GM23338 (cell line): ENCODE measurements around the gene PSMC3. TPM values are rescaled to one million over a fixed set of nuclear protein-coding genes. Genes with fewer than 3 reads are reported as not detected.

Experiments used
- ATAC-seq: fragments of 200-7000 bp; cut with Tn5 transposase; 3 replicates; pipeline ENCODE4 v1.9.1; 2020
- DNase-seq: peaks from one replicate; pipeline ENCODE4 v3.0.0-alpha.2; 2015; ENCODE audit warnings: low spot score
- H2AFZ ChIP-seq: fragments of 200-600 bp; sonication (generic); 2 replicates; pipeline ENCODE4 v1.8.0; 2016; ENCODE audit warnings: antibody characterized with exemption, mild to moderate bottlenecking, moderate library complexity
- H3F3A ChIP-seq: fragments of 200-600 bp; sonication (generic); replicated peaks from 2 replicates; pipeline ENCODE4 v1.8.0; 2017; ENCODE audit warnings: antibody characterized with exemption, mixed run types, low read depth
- H3K27ac ChIP-seq: fragments of 200-600 bp; sonication (generic); 2 replicates; pipeline ENCODE4 v1.6.1; 2016; ENCODE audit warnings: low read depth
- H3K27me3 ChIP-seq: fragments of 200-600 bp; sonication (generic); 2 replicates; pipeline ENCODE4 v1.8.0; 2016; ENCODE audit warnings: mild to moderate bottlenecking, mixed run types, moderate library complexity; ENCODE audit not compliant: insufficient read depth
- H3K36me3 ChIP-seq: fragments of 200-600 bp; sonication (generic); 2 replicates; pipeline ENCODE4 v1.8.0; 2016; ENCODE audit warnings: mild to moderate bottlenecking; ENCODE audit not compliant: insufficient read depth
- H3K4me1 ChIP-seq: fragments of 200-600 bp; sonication (generic); 2 replicates; pipeline ENCODE4 v1.8.0; 2016; ENCODE audit warnings: mild to moderate bottlenecking, moderate library complexity; ENCODE audit not compliant: insufficient read depth
- H3K4me2 ChIP-seq: fragments of 200-600 bp; sonication (generic); 2 replicates; pipeline ENCODE4 v1.7.1; 2017; ENCODE audit warnings: mixed run types
- H3K4me3 ChIP-seq: fragments of 200-600 bp; sonication (generic); 2 replicates; pipeline ENCODE4 v1.6.1; 2016; ENCODE audit warnings: mixed run types
- H3K79me2 ChIP-seq: fragments of 200-600 bp; sonication (generic); replicated peaks from 2 replicates; pipeline ENCODE4 v1.8.0; 2017; ENCODE audit warnings: mild to moderate bottlenecking; ENCODE audit not compliant: insufficient read depth
- H3K9me2 ChIP-seq: fragments of 200-600 bp; sonication (generic); 2 replicates; pipeline ENCODE4 v1.8.0; 2017; ENCODE audit not compliant: insufficient read depth
- H4K20me1 ChIP-seq: fragments of 200-600 bp; sonication (generic); replicated peaks from 2 replicates; pipeline ENCODE4 v1.8.0; 2017; ENCODE audit warnings: mild to moderate bottlenecking; ENCODE audit not compliant: insufficient read depth
- H3K27ac Mint-ChIP-seq: 2 replicates; pipeline ENCODE4 v1.8.0; 2020; ENCODE audit warnings: inconsistent platforms, mild to moderate bottlenecking, moderate library complexity, mixed read lengths
- H3K27me3 Mint-ChIP-seq: 3 replicates; pipeline ENCODE4 v1.8.0; 2022; ENCODE audit warnings: low read depth, mild to moderate bottlenecking, moderate library complexity, mixed read lengths, inconsistent platforms; ENCODE audit not compliant: insufficient read depth, poor library complexity
- H3K36me3 Mint-ChIP-seq: 3 replicates; pipeline ENCODE4 v1.8.0; 2021; ENCODE audit warnings: low read depth, mild to moderate bottlenecking, inconsistent platforms, moderate library complexity, mixed read lengths
- H3K4me1 Mint-ChIP-seq: 3 replicates; pipeline ENCODE4 v1.8.0; 2020; ENCODE audit warnings: mild to moderate bottlenecking, inconsistent platforms, mixed read lengths
- H3K4me3 Mint-ChIP-seq: 3 replicates; pipeline ENCODE4 v1.8.0; 2021; ENCODE audit warnings: moderate library complexity, mild to moderate bottlenecking, inconsistent platforms, mixed read lengths
- H3K9me3 Mint-ChIP-seq: 3 replicates; pipeline ENCODE4 v1.8.0; 2020; ENCODE audit warnings: moderate library complexity, mild to moderate bottlenecking, inconsistent platforms, mixed read lengths
- CREB1 ChIP-seq: fragments of 250-450 bp; sonication (Bioruptor Pico); IDR thresholded peaks from 2 replicates; pipeline ENCODE4 v1.5.0; 2020; ENCODE audit warnings: low read depth, mild to moderate bottlenecking, moderate library complexity
- EZH2 ChIP-seq: fragments of 200-600 bp; sonication (generic); IDR thresholded peaks from one replicate; pipeline ENCODE4 v1.8.0; 2017; ENCODE audit warnings: antibody characterized with exemption, mild to moderate bottlenecking, low read depth; ENCODE audit not compliant: unreplicated experiment
- JUNB ChIP-seq: IDR thresholded peaks from one replicate; pipeline ENCODE4 v1.6.1; 2016; ENCODE audit warnings: antibody characterized with exemption; ENCODE audit not compliant: unreplicated experiment
- NANOG ChIP-seq: IDR thresholded peaks from 2 replicates; pipeline ENCODE4 v1.6.1; 2016; ENCODE audit warnings: antibody characterized with exemption, borderline replicate concordance
- POLR2AphosphoS5 ChIP-seq: IDR thresholded peaks from 2 replicates; pipeline ENCODE4 v1.6.1; 2016; ENCODE audit warnings: antibody characterized with exemption, low read depth
- STAT1 ChIP-seq: IDR thresholded peaks from one replicate; pipeline ENCODE4 v1.6.1; 2016; ENCODE audit warnings: antibody characterized with exemption; ENCODE audit not compliant: unreplicated experiment
- ZNF114 ChIP-seq: fragments of 250-450 bp; sonication (Bioruptor Pico); IDR thresholded peaks from 2 replicates; pipeline ENCODE4 v1.5.0; 2020; ENCODE audit warnings: mild to moderate bottlenecking, moderate library complexity
- ZNF331 ChIP-seq: fragments of 250-450 bp; sonication (Bioruptor Pico); IDR thresholded peaks from 2 replicates; pipeline ENCODE4 v1.5.0; 2020; ENCODE audit warnings: low read depth, mild to moderate bottlenecking, moderate library complexity
- polyA plus RNA-seq: library from polyadenylated mRNA; unstranded; fragments of >200 nt; fragmentation: Nextera tagmentation; extraction: Ambion mirVana; gene quantifications from 2 replicates; pipeline ENCODE4 v1.2.1, GENCODE V29; 2016
- total RNA-seq: library from RNA; depleted of rRNA; stranded (reverse); fragments of >200 nt; shearing (Covaris generic); gene quantifications from 2 replicates; pipeline ENCODE4 v1.2.3, GENCODE V29; 2014
- TF ChIP-seq, protein P1 (sequence below), 2 experiments: fragments of 200-600 bp in 1 of 2; sonication (generic) in 1 of 2; conservative IDR thresholded peaks; 2 replicates each; pipeline versions ENCODE4 v1.5.1 to v1.6.1; 2016 to 2017; ENCODE audit warnings: antibody characterized with exemption in 2 of 2, low read depth in 2 of 2, mild to moderate bottlenecking in 2 of 2, moderate library complexity in 1 of 2

PSMC3 gene
- total and polyA plus RNA-seq, 2 experiments from 2014 or later: 147 to 190 TPM

DNA sequence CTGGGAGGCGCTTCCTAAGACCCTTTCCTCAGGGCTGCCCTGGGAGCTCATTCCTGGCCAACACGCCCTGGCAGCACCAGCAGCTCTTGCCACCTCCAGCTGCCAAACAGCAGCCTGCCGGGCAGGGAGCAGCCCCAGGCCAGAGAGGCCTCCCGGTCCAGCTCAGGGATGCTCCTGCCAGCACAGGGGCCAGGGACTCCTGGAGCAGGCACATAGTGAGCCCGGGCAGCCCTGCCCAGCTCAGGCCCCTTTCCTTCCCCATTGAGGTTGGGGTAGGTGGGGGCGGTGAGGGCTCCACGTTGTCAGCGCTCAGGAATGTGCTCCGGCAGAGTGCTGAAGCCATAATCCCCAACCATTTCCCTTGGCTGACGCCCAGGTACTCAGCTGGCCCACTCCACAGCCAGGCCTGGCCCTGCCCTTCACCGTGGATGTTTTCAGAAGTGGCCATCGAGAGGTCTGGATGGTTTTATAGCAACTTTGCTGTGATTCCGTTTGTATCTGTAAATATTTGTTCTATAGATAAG lies 10.2 kb downstream of the PSMC3 start:
- Mint-ChIP-seq H3K27ac (no peak overlapping the region), H3K27me3 (peaks cover 15% of the 10 kb centered on the region), H3K36me3 (peaks cover 44% of the 10 kb centered on the region), H3K9me3 (no peaks in the 10 kb centered on the region), H3K4me1 (no peaks in the 10 kb centered on the region; the same call in 2 of the 3 replicates), H3K4me3 (no peak overlapping the region)
- H3F3A ChIP-seq: peaks cover 9% of the 10 kb centered on the region
- DNase-seq (peak; percentile 43), ATAC-seq (peak; percentile 37)
- no peaks in the 10 kb centered on the region; the same call in 1 of the 2 replicates for H4K20me1 ChIP-seq
- H3K4me1 ChIP-seq: no peaks in the 10 kb centered on the region
- no peak overlapping the region for H3K4me2 ChIP-seq
- no peaks in the 10 kb centered on the region for H3K27me3 ChIP-seq
- peaks cover 6% of the 10 kb centered on the region; the same call in 1 of the 2 replicates for H3K36me3 ChIP-seq
- no peak overlapping the region for H2AFZ ChIP-seq
- no peaks in the 10 kb centered on the region for H3K79me2 ChIP-seq
- H3K4me3 ChIP-seq: no peak overlapping the region
- H3K27ac ChIP-seq: peak overlapping the region; percentile 45; the same call in 1 of the 2 replicates
- no peak for TF ChIP-seq STAT1
- TF ChIP-seq NANOG: no peak
- H3K9me2 ChIP-seq: no peaks in the 10 kb centered on the region

DNA sequence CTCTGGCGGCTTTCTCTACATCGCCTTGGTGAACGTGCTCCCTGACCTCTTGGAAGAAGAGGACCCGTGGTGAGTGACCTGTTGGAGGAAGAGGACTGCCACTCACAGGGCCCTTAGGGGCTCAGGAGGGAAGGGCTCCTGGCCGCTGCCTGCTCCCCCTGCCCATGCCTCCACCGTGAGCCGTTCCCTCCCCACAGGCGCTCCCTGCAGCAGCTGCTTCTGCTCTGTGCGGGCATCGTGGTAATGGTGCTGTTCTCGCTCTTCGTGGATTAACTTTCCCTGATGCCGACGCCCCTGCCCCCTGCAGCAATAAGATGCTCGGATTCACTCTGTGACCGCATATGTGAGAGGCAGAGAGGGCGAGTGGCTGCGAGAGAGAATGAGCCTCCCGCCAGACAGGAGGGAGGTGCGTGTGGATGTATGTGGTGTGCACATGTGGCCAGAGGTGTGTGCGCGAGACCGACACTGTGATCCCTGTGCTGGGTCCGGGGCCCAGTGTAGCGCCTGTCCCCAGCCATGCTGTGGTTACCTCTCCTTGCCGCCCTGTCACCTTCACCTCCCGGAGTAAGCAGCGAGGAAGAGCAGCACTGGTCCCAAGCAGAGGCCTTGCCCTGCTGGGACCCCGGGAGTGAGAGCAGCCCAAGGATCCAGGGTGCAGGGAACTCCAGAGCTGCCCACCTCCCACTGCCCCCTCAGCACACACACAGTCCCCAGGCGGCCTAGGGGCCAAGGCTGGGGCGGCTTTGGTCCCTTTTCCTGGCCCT lies 11.0 kb downstream of the PSMC3 start:
- no peaks in the 10 kb centered on the region for H3K9me2 ChIP-seq
- H4K20me1 ChIP-seq: no peaks in the 10 kb centered on the region; the same call in 1 of the 2 replicates
- no peak overlapping the region for H3K4me2 ChIP-seq
- H3K4me3 ChIP-seq: no peak overlapping the region
- H3K4me1 Mint-ChIP-seq: no peaks in the 10 kb centered on the region; the same call in 2 of the 3 replicates
- no peaks in the 10 kb centered on the region for H3K27me3 ChIP-seq
- peak overlapping the region; percentile 45; the same call in 1 of the 2 replicates for H3K27ac ChIP-seq
- H3K36me3 Mint-ChIP-seq: peaks cover 38% of the 10 kb centered on the region
- peaks cover 9% of the 10 kb centered on the region for H3F3A ChIP-seq
- H3K79me2 ChIP-seq: no peaks in the 10 kb centered on the region
- H3K4me1 ChIP-seq: no peaks in the 10 kb centered on the region
- ATAC-seq (peak; percentile 5; the same call in 2 of the 3 replicates), DNase-seq (no peak)
- H3K27me3 Mint-ChIP-seq: peaks cover 15% of the 10 kb centered on the region
- H3K9me3 Mint-ChIP-seq: no peaks in the 10 kb centered on the region
- TF ChIP-seq JUNB (no peak), POLR2AphosphoS5 (0 out of 2 replicates have a peak, but pooled peaks have one; percentile 11)
- peaks cover 6% of the 10 kb centered on the region; the same call in 1 of the 2 replicates for H3K36me3 ChIP-seq
- no peak overlapping the region for H3K27ac Mint-ChIP-seq
- no peak overlapping the region for H3K4me3 Mint-ChIP-seq
- no peak overlapping the region for H2AFZ ChIP-seq

DNA sequence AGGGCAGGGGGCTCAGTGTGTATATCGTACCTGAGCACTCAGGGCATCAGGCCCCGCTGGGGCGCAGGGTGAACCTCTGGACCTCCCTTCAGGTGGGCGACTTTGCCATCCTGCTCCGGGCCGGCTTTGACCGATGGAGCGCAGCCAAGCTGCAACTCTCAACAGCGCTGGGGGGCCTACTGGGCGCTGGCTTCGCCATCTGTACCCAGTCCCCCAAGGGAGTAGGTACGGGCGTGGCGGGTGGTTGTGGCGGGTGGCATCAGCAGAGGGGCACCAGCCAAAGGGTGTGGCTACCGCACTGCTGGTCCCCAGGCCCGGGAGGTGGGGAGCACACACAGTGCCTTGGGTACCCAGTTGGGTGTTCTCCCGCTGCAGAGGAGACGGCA lies 11.6 kb downstream of the PSMC3 start:
- Mint-ChIP-seq H3K9me3 (no peaks in the 10 kb centered on the region), H3K36me3 (peaks cover 32% of the 10 kb centered on the region), H3K4me1 (no peaks in the 10 kb centered on the region; the same call in 2 of the 3 replicates), H3K4me3 (no peak overlapping the region), H3K27me3 (peaks cover 15% of the 10 kb centered on the region), H3K27ac (no peak overlapping the region)
- no peak overlapping the region for H2AFZ ChIP-seq
- no peaks in the 10 kb centered on the region for H3K4me1 ChIP-seq
- H3K27me3 ChIP-seq: no peaks in the 10 kb centered on the region
- H3K79me2 ChIP-seq: no peaks in the 10 kb centered on the region
- no peaks in the 10 kb centered on the region; the same call in 1 of the 2 replicates for H4K20me1 ChIP-seq
- H3K4me3 ChIP-seq: no peak overlapping the region
- no peak overlapping the region for H3K4me2 ChIP-seq
- H3K36me3 ChIP-seq: peaks cover 6% of the 10 kb centered on the region; the same call in 1 of the 2 replicates
- ATAC-seq (no peak), DNase-seq (no peak)
- H3K9me2 ChIP-seq: no peaks in the 10 kb centered on the region
- peaks cover 9% of the 10 kb centered on the region for H3F3A ChIP-seq
- H3K27ac ChIP-seq: no peak overlapping the region
- TF ChIP-seq NANOG (no peak), STAT1 (no peak), CREB1 (CRISPR knock-in tag) (no peak), ZNF114 (CRISPR knock-in tag) (no peak), EZH2 (no peak), ZNF331 (CRISPR knock-in tag) (no peak)
- TF ChIP-seq, protein P1, sequence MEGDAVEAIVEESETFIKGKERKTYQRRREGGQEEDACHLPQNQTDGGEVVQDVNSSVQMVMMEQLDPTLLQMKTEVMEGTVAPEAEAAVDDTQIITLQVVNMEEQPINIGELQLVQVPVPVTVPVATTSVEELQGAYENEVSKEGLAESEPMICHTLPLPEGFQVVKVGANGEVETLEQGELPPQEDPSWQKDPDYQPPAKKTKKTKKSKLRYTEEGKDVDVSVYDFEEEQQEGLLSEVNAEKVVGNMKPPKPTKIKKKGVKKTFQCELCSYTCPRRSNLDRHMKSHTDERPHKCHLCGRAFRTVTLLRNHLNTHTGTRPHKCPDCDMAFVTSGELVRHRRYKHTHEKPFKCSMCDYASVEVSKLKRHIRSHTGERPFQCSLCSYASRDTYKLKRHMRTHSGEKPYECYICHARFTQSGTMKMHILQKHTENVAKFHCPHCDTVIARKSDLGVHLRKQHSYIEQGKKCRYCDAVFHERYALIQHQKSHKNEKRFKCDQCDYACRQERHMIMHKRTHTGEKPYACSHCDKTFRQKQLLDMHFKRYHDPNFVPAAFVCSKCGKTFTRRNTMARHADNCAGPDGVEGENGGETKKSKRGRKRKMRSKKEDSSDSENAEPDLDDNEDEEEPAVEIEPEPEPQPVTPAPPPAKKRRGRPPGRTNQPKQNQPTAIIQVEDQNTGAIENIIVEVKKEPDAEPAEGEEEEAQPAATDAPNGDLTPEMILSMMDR (conservative IDR thresholded peaks at IDR 0.05; ENCODE audit: low read depth in 2 of 2): no peak
